Measurements from ENCODE around the gene PMEPA1. TPM values are rescaled to one million over a fixed set of nuclear protein-coding genes. Genes with fewer than 3 reads are reported as not detected.

PMEPA1 gene
- total RNA-seq, 1 experiment from 2014 or later: 28.8 TPM

DNA sequence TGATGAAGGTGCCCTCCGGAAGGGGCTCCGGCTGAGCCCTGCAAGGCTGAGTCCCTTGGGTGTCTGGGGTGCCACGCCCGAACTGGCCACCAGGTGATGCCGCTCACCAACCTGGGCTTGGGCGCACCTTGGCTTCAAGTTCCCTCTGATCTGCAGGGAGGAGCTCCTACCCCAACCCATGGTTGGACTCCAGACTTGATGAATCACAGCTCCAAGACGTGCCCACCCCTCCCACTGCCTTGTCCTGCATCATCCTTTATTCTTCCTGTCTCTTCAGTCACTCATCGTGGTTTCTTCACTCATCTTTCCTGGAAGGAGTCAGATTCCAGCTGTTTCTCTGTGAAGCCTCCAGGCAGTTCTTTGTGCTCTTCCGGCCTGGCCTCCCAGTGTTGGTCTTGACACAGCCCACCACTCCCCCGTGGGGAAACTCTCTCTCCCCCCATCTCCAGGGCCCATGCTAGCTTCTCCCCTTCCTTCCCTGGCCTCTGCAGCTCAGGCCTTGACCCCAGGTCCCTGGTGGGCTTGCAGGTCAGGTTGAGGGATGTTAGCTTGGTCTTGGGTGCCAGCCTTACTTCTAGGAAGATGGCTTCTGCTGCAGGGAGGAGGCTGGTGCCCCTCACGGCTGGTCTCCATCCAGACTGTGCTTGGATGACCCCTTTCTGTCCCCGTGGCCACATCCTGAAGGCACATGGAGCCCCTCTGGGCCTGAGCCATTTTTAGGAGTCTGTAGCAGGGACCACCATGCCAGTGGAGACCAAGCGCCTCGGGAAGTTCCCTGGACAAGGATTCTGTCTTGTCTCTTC lies 87.0 kb downstream of the PMEPA1 start:
- peak; percentile 95 for DNase-seq (ENCODE audit: low read depth)

DNA sequence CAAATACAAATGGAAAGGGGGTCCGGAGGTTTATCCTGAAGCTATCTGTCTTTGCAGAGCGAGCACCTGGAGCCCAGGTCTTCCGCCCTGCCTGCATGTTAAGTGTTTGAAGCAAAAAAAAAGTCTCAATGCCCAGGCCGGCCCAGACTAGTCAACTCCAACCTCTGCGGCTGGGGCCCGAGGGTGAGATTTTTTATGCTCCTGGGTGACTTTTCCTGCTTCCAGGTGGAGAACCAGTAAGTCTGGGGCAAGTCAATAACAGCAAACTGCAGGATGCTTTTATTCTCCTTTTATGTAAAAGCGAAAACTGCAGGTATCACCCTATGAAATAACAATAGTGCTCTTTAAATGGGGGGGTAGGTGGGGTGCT lies 87.6 kb downstream of the PMEPA1 start:
- no peak for DNase-seq (ENCODE audit: low read depth)

DNA sequence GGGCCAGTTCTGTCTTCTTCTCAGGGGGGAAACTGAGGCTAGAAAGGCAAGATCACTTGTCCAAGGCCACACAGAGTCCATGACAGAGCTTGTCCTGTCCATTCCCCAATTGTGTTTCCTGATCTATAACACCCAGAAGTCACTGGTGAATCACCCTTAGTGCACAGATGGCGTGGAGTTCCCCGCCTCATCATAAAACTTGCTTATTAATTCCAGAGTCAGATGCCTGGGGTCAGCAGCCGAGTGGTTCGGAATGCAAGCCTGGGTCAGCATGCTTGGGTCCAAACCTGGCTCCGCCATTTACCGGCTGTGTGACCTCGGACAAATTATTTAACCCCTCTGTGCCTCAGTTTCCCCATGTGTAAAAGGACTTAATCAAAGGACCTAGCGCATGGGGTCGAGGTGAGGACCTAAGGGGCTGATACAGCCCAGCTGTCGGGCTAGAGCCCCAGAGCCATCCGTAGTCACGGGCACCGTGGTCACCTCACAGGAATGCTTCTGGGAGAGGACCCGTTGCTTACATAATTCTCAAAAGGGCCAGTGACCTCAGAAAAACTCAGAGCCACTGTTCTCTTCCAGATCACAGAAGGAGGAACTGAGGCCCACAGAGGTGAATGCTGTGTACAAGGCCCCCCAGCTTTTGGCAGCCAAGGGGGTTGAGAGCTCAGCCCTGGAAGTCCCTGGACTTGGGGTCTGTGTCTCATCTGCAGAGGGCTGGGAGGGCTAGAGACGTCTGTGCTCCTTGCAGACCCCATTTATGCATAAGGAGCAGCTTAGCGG lies 88.2 kb downstream of the PMEPA1 start:
- DNase-seq (ENCODE audit: low read depth): peak; percentile 58

DNA sequence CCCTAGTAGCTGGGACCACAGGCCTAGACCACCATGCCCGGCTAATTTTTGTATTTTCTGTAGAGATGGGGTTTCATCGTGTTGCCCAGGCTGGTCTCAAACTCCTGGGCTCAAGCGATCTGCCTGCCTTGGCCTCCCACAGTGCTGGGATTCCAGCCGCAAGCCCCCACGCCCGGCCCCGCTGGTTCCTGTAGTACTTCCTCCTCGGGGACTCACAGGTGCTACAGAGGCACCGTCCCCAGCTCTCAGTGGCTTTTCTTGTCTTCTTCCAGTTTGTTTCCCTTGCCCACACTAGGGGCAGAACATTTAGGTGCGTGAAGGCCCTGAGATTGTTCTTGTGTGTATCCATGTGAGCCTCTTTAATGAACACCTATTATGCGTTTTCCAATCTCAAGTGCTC lies 88.8 kb downstream of the PMEPA1 start:
- DNase-seq (ENCODE audit: low read depth): no peak

DNA sequence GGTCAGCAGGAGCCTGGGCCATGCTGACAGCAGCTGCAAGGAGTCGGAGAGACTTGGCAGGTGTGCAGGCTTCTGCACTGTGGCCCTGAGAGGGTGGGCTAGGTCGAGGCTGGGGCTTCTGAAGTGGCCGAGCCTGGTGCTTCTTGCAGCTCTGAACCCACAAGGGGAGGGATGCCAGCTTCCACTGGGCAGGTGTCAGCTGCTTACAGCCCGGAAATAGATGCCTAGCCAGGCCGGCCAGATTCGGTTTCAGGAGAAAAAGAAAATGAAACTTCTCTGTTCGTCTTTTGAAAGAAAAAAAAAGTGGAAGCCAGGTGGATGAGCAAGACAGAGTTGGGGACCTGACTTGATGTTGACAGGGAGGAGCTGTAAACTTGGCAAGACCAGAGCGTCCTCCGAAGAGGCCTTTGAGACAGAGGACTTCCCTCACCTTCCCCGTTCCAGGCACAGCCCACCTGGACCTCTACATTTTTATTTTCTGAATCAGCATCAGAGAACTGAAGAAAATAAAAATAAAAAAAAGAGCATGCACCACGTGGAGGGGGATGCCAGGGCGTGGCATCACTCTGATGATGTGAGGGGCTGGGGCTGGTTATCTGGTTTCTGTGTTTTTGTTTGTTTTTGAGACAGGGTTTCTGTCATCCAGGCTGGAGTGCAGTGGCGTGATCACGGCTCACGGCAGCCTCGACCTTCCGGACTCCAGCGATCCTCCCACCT lies 89.4 kb downstream of the PMEPA1 start, which contains the start of gene ZBP1:
ZBP1 (minus strand) TSS at position 153 of the 717 bp plus-strand sequence; CDS start at position 22, 131 bp downstream.
- no peak for DNase-seq (ENCODE audit: low read depth)

DNA sequence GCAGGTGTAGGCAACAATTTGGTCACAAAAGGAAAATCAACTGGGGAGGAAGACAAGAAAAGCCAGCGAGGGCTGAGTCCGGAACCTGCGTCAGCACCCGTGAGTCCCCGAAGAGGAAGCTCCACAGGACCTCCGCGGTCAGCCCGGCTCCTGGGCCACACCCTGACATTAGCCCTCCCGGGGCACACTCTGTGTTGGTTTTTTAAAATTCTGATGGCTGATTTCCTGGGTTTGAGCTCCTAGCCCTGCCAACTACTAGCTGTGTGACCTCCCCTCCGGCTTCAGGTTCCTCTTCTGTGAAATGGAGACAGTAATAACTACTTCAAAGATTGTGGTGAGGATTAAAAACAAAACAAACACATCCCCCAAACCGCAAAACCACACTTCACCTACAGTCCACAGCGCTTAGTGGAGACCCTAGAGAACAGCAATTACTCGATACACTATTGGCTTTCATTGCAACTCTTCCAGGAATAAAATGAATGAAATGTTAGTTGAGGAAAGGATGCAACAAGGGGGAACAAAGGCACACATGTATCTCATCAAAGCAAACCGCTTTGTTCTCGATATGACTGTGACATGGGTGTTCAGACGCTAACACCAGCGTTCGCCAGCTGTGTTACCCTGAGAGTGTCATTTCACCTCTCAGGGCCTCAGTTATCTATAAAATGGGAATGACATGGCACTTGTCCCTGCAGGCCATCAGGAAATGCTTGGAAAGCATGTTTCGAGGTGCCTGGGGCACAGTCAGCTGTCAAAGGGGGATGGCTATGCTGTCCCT lies 90.6 kb downstream of the PMEPA1 start:
- DNase-seq (ENCODE audit: low read depth): peak; percentile 80

DNA sequence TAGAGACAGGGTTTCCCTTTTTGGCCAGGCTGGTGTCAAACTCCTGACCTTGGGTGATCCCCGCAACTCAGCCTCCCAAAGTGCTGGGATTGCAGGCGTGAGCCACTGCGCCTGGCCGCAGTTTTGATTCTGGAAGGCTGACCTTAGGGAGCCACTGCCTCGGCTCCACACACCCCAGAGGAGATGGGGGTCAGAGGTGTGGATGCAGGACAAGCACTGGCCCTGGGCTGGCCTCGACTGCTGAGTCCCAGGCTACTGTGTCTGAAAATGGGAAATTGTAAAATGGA lies 91.1 kb downstream of the PMEPA1 start:
- no peak for DNase-seq (ENCODE audit: low read depth)

DNA sequence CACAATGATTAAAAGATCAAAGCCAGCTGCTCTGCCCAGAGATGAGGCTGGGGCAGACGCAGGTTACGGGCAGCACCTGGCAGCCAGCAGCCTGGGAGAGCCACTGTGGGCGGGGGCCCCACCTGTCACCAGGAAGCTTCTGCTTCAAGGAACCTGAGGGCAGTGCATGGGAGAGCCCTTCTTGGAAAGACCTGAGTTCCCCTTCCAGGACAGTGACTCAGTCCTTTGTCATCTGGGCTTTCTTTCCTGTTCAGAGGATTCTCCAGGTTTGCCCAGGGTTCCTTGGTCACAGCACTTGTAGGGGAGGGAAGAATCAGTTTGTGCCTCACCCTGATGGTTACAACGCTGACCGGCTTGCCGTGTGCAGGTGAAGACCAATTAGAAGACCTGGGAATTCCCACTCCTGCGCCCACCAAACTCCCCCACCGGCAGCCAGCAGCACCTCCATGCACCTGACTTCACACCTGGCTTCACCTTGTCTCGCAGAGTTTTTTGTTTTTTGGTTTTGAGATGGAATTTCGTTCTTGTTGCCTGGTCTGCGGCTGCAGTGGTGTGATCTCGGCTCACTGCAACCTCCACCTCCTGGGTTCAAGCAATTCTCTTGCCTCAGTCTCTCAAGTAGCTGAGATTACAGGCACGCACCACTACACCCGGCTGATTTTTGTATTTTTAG lies 91.6 kb downstream of the PMEPA1 start:
- DNase-seq (ENCODE audit: low read depth): peak; percentile 62

DNA sequence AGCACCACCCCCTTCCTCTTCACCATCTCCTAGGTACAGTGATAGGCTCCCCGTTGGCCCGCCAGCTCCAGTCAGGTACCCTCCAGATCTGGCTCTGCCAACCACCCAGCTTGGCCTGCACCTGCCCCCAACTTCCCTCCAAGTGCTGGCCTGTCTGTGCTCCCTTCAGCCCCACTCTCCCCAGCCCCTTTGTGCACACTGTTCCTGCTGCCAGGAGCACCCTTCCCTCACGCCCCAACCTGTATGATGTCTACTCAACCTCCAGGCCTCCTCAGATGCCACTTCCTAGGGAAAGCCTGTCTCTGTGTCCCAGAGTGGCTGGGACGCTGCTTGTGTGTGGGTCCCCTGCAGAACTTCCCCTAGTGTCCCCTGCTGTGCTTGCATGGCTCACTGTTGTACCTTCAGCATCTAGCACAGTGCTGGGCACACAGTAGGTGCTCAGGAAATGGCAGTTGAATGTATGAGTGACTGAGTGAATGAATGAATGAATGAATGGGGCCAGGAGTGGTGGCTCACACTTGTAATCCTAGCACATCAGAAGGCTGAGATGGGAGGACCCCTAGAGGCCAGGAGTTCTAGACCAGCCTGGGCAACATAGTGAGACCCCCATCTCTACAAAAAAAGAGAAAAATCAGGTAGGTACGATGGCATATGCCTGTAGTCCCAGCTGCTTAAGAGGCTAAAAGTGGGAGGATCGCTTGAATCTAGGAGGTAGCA lies 92.6 kb downstream of the PMEPA1 start:
- DNase-seq (ENCODE audit: low read depth): no peak

DNA sequence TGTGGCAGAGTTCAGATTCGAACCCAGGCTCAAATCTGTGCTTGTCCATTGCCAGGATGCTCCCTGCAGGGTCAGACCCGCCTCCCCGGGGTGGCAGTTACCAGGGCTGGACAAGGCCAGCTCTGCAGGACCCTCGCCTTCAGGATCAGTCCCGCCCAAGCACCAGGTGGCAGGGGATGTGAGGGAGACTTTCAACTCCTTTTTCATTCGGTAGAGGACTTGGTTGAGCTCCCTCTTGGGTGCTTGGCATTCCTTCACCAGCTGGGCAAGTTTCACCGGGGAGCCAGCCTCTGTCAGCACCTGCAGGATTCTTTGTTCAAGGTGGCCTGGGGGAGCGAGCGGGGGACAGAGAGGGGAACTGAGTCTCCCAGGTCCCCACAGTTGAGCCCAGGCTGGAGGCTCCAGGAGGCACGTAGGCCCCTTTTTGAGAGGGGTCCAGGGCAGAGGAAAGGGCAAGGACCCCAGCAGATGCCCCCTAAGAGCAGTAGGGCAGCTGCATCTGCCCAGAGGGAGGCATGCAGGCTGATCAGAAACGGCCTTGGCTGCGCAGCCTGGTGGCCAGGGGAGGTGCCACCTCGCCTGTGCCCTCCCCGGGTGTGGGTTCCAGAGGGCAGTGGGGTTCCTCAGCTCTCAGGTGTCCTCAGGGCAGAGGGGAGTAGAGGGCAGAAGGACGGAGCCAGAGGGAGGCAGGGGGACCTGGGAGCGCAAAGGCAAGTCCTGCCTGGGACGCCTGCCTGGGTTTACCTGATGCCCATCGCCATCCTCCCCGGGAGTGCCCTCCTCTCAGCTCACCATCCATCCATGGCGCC lies 93.5 kb downstream of the PMEPA1 start:
- DNase-seq (ENCODE audit: low read depth): no peak

DNA sequence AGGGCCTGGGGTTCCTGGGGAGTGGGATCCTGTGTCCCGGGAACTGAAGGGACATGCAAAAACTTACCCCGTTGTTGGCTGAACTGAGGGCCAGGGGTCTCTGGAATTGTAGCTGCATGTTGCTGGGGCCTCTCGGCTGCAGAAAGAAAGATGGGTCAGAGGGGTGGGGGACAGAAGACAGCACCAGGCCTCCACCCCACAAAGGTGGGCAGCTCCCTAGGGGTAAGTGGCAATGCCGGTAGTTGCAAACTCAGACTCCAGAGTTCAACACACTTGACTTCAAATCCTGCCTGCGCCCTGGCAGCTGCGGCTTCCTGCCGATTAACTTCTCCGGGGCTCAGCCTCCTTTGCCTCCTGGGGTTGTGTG lies 94.4 kb downstream of the PMEPA1 start:
- DNase-seq (ENCODE audit: low read depth): no peak

DNA sequence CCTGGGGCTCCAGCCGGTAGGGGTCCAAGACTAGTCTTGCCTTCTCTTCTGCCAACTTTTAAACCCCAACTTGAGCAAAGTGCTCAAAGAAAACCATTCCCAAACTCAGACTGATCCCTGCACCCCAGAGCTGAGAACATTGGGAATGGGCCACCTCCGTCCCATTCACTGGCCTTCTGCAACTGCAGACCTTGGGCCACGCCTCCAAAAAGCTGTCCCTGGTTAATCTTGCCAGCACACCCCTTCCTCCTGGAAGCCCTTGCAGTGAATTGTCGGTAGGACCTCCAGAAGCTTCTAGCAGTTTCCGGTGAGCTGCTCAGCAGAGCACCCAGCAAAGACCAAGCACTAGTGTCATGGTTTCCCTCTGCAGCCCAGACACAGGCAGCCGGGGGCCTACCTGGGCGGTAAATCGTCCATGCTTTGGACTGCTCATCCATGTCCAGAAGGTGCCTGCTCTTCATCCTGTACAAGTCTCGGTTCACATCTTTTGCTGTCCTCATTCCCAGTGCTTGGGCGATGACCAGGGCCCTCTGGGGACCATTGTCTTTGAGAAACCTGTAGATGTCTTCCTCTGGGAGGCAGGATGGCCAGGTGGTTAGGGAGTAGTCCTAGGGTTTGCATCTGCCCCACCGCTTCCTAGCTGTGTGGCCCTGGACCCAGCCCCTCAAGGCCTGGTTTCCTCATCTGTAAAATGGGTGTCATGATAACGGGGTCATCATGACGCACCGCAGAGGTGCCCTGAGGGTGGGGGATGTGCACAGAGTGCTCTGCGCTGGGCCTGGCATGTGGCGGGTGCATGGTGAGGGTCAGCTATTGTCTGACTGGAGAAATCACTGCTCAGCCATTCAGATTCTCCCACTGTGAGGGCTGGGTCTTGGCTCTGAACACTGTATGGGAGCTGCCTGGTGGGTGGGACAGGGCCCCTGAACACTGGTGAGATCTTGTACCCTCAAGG lies 95.0 kb downstream of the PMEPA1 start:
- no peak for DNase-seq (ENCODE audit: low read depth)

DNA sequence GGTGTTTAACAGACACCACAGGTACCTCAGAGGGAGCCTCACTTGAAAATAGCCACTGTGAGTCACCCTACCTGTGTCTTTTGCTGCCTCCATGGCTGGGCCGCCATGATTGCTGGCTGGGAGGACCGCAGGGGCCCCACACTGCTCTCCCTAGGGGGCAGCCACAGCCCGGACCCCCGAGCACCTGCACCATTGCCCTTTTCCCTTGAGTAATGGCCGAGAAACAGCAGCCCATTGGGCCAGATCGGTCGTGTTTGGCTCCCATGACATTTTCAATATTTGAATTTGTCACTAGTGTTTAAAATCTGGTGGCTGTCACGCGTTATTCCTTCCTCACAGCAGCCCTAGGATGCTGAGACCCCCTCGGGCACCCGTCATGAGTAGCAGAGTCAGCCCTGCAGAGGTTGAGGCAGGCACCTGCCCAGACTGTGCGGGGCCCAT lies 96.3 kb downstream of the PMEPA1 start:
- DNase-seq (ENCODE audit: low read depth): no peak

DNA sequence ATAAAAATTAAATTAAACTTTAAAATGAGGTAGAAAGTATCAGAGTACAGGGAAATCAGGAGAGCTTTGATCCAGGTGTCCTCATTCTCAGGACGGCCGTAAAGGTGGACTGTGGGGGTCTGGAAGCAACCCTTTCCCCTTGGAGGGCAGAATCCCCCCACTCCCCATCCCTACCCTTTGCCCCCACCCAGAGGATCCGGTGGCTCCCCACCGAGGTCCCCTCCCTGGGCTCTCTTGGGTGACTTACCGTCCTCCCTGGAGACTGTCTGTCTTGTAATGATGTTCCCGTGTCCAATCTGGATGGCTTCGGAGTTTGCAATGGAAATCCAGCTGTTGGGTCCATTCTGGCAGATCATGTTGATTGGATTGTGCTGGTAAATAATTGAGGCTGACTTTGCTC lies 96.9 kb downstream of the PMEPA1 start:
- no peak for DNase-seq (ENCODE audit: low read depth)

DNA sequence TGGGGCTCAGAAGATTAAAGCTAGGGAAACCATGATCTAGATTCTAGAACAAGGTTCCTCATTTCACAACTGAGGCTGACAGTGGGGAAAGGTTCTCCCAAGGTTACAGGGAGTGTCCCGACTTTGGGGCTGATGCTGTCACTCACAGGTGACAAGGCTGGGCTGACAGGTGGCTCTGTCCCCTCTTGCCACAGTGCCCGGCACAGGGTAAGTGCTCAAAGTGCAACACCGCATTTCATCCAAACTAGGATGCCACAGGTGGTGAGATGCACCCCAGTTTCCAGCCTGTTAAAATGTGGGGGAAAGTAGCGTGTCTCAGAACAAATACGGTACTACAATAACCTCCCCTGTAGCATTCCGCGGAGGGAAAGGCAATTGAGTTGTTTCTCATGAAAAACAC lies 97.4 kb downstream of the PMEPA1 start:
- DNase-seq (ENCODE audit: low read depth): no peak

DNA sequence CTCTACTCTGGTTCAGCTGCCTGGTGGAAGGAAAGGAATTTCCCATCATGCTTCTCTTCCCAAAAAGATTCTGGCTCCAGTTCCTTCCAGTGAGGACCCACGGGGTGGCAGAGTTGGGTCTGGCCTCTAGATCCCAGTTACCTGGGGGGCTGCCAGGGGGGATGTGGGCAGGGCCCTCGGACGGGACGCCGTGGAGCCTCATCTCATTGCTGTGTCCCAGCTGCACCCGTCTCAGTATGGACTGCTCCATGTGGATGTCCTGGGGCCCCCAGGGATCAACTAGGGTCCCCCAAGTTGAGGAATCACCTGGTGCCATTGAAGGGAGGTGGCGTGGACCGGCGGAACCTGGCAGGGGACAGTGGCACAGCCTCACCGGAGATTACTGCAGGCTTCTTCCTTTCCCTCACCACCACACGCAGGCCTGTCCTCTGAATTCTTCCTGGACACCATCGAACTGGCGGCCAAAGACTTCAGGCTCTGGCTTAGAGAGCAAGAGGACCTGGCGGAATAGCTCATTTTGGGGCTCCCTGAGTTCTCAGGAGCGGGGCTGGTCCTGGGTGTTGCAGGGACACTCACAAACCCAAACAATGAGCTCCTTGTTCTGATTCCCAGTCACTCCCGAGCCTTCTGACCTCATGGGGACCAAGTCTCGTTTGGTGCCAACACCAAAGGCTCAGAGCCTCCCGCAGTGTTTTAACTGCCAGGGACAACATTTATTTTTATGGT lies 98.1 kb downstream of the PMEPA1 start:
- DNase-seq (ENCODE audit: low read depth): no peak

DNA sequence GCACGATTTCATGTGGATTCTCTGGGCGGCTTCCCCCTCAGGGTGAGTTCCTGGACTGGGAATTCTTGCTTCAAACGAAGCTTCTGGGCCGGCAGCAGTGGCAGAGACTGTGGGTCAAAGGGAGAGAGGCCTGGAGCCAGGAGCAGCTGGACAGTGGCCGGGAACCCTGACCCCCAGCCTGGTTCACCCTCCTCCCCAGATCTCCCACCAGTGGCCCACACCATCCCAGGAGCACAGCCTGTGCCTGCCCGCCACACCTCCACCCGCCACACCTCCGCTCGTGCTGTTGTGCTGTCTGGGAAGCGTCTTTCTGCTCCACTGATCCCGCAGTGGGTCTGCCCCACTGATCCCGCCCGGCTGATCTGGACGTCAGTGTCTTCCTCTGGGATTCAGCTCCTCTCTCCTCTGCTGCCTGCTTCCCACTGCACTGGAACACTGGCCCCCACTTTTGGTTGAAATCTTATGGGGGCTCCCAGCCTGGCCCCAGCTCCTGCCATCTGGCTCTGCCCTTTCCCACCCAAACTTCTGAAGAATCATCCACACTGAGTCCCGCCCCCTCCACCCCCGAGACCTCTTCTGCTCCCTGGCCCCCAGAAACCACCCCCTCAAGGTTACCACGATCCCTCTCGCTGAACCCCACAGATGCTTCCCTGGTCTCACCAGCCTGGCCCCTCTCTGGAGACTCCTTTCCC lies 99.4 kb downstream of the PMEPA1 start:
- DNase-seq (ENCODE audit: low read depth): no peak

DNA sequence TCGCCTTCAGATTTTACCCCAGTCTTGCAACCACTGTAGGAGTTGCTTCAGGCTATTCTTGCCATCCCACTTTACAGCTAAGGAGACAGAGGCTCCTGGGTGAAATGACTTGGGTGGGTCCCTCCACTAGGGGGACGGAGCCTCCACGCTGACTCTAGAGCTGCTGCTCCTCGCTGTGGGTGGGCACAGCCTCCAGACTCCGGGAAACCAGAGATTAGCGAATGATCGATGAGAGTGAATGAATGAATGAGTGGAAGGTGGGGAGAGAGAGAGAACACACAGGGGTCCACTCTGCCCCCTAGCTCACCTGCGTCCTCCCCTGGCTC lies 100.0 kb downstream of the PMEPA1 start:
- DNase-seq (ENCODE audit: low read depth): no peak
